ENCODE measurements around the gene ACTG1. TPM values are rescaled to one million over a fixed set of nuclear protein-coding genes. Genes with fewer than 3 reads are reported as not detected.

Gene ACTG1
- total and polyA plus RNA-seq, 9 of the 15 experiments (the other 6 are each of a cell fraction or from before 2014, with no cell fraction given), result 224 to 1,775 (median 568) TPM

GRCh38 chr17:81519284-81520020, 6.9 kb upstream of the ACTG1 start (continued):
- no peak for TF ChIP-seq CUX1 (CRISPR knock-in tag; IDR thresholded peaks at IDR 0.05)
- no peak for TF ChIP-seq GABPA (tag; conservative IDR thresholded peaks at IDR 0.05; ENCODE audit: low read depth)
- TF ChIP-seq CLOCK (CRISPR knock-in tag; IDR thresholded peaks at IDR 0.05; ENCODE audit: borderline replicate concordance), result no peak
- TF ChIP-seq PATZ1 (CRISPR knock-in tag; IDR thresholded peaks at IDR 0.05; ENCODE audit: borderline replicate concordance), result no peak
- TF ChIP-seq ZNF41 (CRISPR knock-in tag; conservative IDR thresholded peaks at IDR 0.05), result no peak
- no peak for TF ChIP-seq ZNF75A (CRISPR knock-in tag; IDR thresholded peaks at IDR 0.05)
- TF ChIP-seq HNRNPH1 (optimal IDR thresholded peaks at IDR 0.05; ENCODE audit: low read depth, low read length), result no peak
- TF ChIP-seq USF1 (CRISPR knock-in tag; IDR thresholded peaks at IDR 0.05), result no peak
- TF ChIP-seq ZNF518B (CRISPR knock-in tag; IDR thresholded peaks at IDR 0.05), result no peak

All from K562 (cell line).